Loucy (cell line): ENCODE results near the gene DENND2A.
"Not testable (repeated sequence)": the region's sequence is repeated elsewhere in the genome, so short reads cannot be mapped to it uniquely, and the experiment has no call there.

Source experiments
- H2AFZ ChIP-seq: fragments of 200-600 bp; sonication (generic); 2 replicates; pipeline ENCODE4 v1.6.0; 2016; ENCODE audit warnings: antibody characterized with exemption, mild to moderate bottlenecking, low read length, moderate library complexity
- H3F3A ChIP-seq: fragments of 200-600 bp; 2 replicates; pipeline ENCODE4 v1.6.0; 2016; ENCODE audit warnings: antibody characterized with exemption, low read depth, mild to moderate bottlenecking
- H3K27me3 ChIP-seq: fragments of 200-600 bp; sonication (generic); 2 replicates; pipeline ENCODE4 v1.6.1; 2014; ENCODE audit warnings: low read length, mild to moderate bottlenecking; ENCODE audit not compliant: insufficient read depth, poor library complexity, severe bottlenecking
- H3K36me3 ChIP-seq: fragments of 200-600 bp; sonication (generic); 2 replicates; pipeline ENCODE4 v1.6.1; 2016; ENCODE audit warnings: low read length; ENCODE audit not compliant: insufficient read depth
- H3K4me1 ChIP-seq: fragments of 200-600 bp; sonication (generic); 2 replicates; pipeline ENCODE4 v1.5.1; 2014; ENCODE audit warnings: low read length, mild to moderate bottlenecking; ENCODE audit not compliant: insufficient read depth, poor library complexity, severe bottlenecking
- H3K4me2 ChIP-seq: fragments of 200-600 bp; sonication (generic); 2 replicates; pipeline ENCODE4 v1.6.0; 2014; ENCODE audit warnings: antibody characterized with exemption, low read length, low read depth, mild to moderate bottlenecking; ENCODE audit not compliant: poor library complexity, severe bottlenecking
- H3K4me3 ChIP-seq: fragments of 200-600 bp; sonication (generic); 2 replicates; pipeline ENCODE4 v1.5.1; 2014; ENCODE audit warnings: low read length, mild to moderate bottlenecking, mixed read lengths; ENCODE audit not compliant: poor library complexity, severe bottlenecking
- H3K79me2 ChIP-seq: fragments of 200-600 bp; sonication (generic); 2 replicates; pipeline ENCODE4 v1.6.1; 2014; ENCODE audit warnings: low read length; ENCODE audit not compliant: insufficient read depth
- H3K9ac ChIP-seq: fragments of 200-600 bp; sonication (generic); 2 replicates; pipeline ENCODE4 v1.6.0; 2014; ENCODE audit warnings: mild to moderate bottlenecking, low read depth, low read length, moderate library complexity; ENCODE audit not compliant: poor library complexity, severe bottlenecking
- H3K9me2 ChIP-seq: fragments of 200-600 bp; sonication (generic); replicated peaks from 2 replicates; pipeline ENCODE4 v1.6.1; 2016; ENCODE audit warnings: low read depth, low read length, mixed read lengths
- H3K9me3 ChIP-seq: fragments of 200-600 bp; sonication (generic); 2 replicates; pipeline ENCODE4 v1.6.1; 2014; ENCODE audit warnings: mild to moderate bottlenecking, antibody characterized with exemption, low read length, low read depth; ENCODE audit not compliant: insufficient read depth
- H4K20me1 ChIP-seq: fragments of 200-600 bp; sonication (generic); 2 replicates; pipeline ENCODE4 v1.6.0; 2014; ENCODE audit warnings: antibody characterized with exemption, low read length, mild to moderate bottlenecking; ENCODE audit not compliant: insufficient read depth, poor library complexity, severe bottlenecking
- EZH2phosphoT487 ChIP-seq: fragments of 200-600 bp; IDR thresholded peaks from 2 replicates; pipeline ENCODE4 v1.6.1; 2018; ENCODE audit warnings: antibody characterized with exemption, mild to moderate bottlenecking, moderate library complexity, borderline replicate concordance
- TF ChIP-seq, protein P1 (sequence below): fragments of 200-600 bp; sonication (generic); conservative IDR thresholded peaks from 2 replicates; pipeline ENCODE4 v1.5.1; 2014; ENCODE audit warnings: mild to moderate bottlenecking, antibody characterized with exemption, low read length

Gene DENND2A

DNA sequence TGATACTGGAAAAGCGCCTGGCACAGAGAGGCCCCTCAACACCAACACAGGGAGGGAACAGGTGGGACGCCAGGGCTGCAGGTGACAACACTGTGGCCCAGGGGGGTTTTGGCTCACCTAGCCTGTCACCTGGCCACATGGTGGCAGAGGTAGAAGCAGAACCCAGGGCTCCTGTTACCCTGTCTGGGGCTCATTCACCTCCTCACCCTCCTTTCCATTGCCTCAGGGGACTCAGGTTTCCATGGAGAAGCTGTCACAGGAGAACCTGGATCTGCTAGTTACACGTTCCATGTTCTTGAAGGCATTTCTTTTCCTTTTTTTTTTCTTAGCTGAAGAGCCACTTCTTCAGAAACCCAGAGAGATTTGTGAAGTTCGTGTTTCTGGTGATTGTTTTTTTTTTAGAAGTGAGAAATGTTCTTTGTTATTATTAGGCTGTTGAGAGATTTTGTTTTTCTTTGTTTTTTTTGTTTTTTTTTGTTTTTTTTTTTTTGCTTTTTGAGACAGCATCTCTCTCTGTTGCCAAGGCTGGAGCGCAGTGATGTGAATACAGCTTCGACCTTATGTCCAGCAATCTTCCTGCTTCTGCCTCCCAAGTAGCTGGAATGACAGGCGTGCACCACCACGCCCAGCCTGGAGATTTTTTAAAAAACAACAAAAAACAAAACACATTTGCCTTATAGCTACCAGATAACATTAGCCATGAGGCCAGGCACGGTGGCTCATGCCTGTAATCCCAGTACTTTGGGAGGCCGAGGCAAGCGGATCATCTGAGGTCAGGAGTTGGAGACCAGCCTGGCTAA lies 16.0 kb downstream of the DENND2A start:
- H3K4me2 ChIP-seq, result no peak overlapping the region
- H3F3A ChIP-seq, result no peaks in the 10 kb centered on the region
- no peak for TF ChIP-seq EZH2phosphoT487
- TF ChIP-seq, protein P1, sequence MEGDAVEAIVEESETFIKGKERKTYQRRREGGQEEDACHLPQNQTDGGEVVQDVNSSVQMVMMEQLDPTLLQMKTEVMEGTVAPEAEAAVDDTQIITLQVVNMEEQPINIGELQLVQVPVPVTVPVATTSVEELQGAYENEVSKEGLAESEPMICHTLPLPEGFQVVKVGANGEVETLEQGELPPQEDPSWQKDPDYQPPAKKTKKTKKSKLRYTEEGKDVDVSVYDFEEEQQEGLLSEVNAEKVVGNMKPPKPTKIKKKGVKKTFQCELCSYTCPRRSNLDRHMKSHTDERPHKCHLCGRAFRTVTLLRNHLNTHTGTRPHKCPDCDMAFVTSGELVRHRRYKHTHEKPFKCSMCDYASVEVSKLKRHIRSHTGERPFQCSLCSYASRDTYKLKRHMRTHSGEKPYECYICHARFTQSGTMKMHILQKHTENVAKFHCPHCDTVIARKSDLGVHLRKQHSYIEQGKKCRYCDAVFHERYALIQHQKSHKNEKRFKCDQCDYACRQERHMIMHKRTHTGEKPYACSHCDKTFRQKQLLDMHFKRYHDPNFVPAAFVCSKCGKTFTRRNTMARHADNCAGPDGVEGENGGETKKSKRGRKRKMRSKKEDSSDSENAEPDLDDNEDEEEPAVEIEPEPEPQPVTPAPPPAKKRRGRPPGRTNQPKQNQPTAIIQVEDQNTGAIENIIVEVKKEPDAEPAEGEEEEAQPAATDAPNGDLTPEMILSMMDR, result no peak

DNA sequence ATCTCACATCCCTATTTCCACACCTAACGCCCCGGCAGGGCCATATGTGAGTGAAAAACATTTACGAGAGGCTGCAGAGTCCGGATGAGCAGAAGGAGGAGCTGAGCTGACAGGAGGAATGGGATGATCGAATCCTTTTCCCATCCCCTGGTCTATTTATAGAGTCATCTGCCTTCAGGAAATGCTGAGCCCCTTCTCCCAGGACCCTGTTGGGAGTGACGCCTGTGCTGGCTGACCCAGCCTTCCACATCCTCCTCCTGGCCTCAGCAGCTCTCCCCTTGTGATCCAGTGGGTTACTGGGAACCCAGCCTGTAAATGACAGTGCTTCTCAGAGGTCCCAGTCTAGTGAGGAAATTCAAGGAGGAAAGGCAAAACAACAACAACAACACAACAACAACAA lies 16.6 kb downstream of the DENND2A start:
- H3K4me1 ChIP-seq, result no peaks in the 10 kb centered on the region

More for the DNA sequence above, 16.0 kb downstream of the DENND2A start:
- Histone ChIP-seq H3K9me3 (no peaks in the 10 kb centered on the region), H2AFZ (no peak overlapping the region; the same call in 1 of the 2 replicates), H4K20me1 (no peaks in the 10 kb centered on the region), H3K9ac (no peak overlapping the region), H3K27me3 (no peaks in the 10 kb centered on the region), H3K79me2 (no peaks in the 10 kb centered on the region), H3K9me2 (no peaks in the 10 kb centered on the region), H3K36me3 (no peaks in the 10 kb centered on the region), H3K4me1 (no peaks in the 10 kb centered on the region), H3K4me3 (no peak overlapping the region)

DNA sequence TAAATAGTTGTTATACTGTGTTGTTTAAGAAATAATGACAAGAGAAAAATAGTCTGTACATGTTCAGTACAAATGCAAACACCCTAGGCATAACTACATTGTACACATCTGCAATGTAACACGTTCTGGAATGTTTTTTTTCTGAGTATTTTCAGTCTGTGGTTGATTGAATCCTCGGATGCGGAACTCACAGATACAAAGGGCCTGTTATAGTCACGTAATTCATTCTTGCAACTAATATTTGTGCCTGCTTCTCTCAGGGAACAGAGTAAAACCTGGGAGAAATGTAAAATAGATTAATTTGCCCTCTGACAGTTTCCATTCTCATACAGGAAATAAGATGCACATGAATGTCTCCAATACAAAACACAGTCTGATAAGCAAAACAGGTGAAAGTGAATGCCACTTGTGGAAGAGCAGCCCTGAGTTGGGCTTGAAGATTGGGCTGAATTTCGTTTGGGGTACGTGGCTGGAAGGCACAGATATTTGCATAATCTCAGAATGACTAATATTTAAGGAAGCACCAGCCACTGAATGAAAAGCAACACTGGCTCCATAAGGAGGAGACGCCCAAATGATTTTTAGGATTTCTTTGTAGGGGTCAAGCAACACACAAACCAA lies 19.1 kb downstream of the DENND2A start:
- Histone ChIP-seq H3K9me3 (no peaks in the 10 kb centered on the region), H3K4me3 (no peak overlapping the region), H3K9me2 (no peaks in the 10 kb centered on the region), H3F3A (no peaks in the 10 kb centered on the region), H3K4me2 (no peak overlapping the region), H3K36me3 (no peaks in the 10 kb centered on the region), H3K27me3 (no peaks in the 10 kb centered on the region), H3K9ac (no peak overlapping the region), H3K79me2 (no peaks in the 10 kb centered on the region), H3K4me1 (no peaks in the 10 kb centered on the region), H4K20me1 (no peaks in the 10 kb centered on the region), H2AFZ (no peak overlapping the region)
- TF ChIP-seq, protein P1, result no peak
- no peak for TF ChIP-seq EZH2phosphoT487

More for the DNA sequence above, 16.6 kb downstream of the DENND2A start:
- TF ChIP-seq EZH2phosphoT487, result no peak
- TF ChIP-seq, protein P1, result no peak
- H3K79me2 ChIP-seq, result no peaks in the 10 kb centered on the region
- H3K4me2 ChIP-seq, result no peak overlapping the region
- no peak overlapping the region for H3K9ac ChIP-seq
- no peaks in the 10 kb centered on the region for H3K27me3 ChIP-seq
- H4K20me1 ChIP-seq, result no peaks in the 10 kb centered on the region
- no peak overlapping the region for H3K4me3 ChIP-seq
- no peaks in the 10 kb centered on the region for H3F3A ChIP-seq
- no peaks in the 10 kb centered on the region for H3K9me2 ChIP-seq
- H2AFZ ChIP-seq, result no peak overlapping the region; the same call in 1 of the 2 replicates
- no peaks in the 10 kb centered on the region for H3K9me3 ChIP-seq
- no peaks in the 10 kb centered on the region for H3K36me3 ChIP-seq

DNA sequence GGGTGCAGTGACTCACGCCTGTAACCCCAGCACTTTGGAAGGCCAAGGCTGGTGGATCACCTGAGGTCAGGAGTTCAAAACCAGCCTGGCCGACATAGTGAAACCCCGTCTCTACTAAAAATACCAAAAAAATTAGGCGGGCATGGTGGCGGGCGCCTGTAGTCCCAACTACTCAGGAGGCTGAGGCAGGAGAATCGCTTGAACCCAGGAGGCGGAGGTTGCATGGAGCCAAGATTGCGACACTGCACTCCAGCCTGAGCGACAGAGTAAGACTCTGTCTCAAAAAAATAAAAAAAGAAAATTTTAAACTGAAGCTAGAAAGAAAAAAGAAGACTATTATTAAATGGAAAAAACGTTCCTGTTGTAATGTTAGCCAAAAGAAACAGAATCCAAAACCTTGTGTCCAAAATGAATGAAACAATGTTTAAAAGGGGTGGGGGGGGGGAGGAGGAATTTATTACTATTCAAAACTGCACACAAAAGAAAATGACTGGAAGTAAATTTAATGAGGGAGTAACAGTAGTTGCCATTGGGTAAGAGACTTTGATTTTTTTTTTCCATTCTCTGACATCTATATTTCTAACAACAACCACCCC lies 20.6 kb downstream of the DENND2A start:
- not testable (repeated sequence) for H3K79me2 ChIP-seq, H3K27me3 ChIP-seq, H3K4me2 ChIP-seq, H3F3A ChIP-seq, H3K9me2 ChIP-seq, H3K9me3 ChIP-seq, H3K4me3 ChIP-seq, H2AFZ ChIP-seq, H3K9ac ChIP-seq, H3K36me3 ChIP-seq, H4K20me1 ChIP-seq, H3K4me1 ChIP-seq
